SK-N-SH (cell line): Measurements from ENCODE around the gene ABHD11. TPM values are rescaled to one million over a fixed set of nuclear protein-coding genes. Genes with fewer than 3 reads are reported as not detected.
"Not testable (repeated sequence)": the region's sequence is repeated elsewhere in the genome, so short reads cannot be mapped to it uniquely, and the experiment has no call there.

Source experiments
- CTCF ChIA-PET: fragments of 300-600, 350-600 bp; formaldehyde crosslinking; extraction: SDS; loops from one replicate; lab custom pipeline; 2021; lab: Yijun Ruan, JAX
- POLR2A ChIA-PET: fragments of 350-600 bp; sonication (Branson Sonifier 250); formaldehyde crosslinking; extraction: SDS; loops from one replicate; lab custom pipeline; 2020; ENCODE audit warnings: antibody characterized with exemption, inconsistent platforms; lab: Yijun Ruan, JAX
- DNase-seq: peaks from one replicate; pipeline ENCODE4 v3.0.0; 2012
- H2AFZ ChIP-seq: fragments of 200-600 bp; sonication (generic); 2 replicates; pipeline ENCODE4 v1.8.1; 2016; ENCODE audit warnings: antibody characterized with exemption, mild to moderate bottlenecking, low read depth
- H3F3A ChIP-seq: fragments of 200-600 bp; sonication (generic); replicated peaks from 2 replicates; pipeline ENCODE3; 2016; ENCODE audit warnings: antibody characterized with exemption, mild to moderate bottlenecking; ENCODE audit not compliant: insufficient read depth
- H3K27ac ChIP-seq, 2 experiments: fragments of 200-500 bp in 1 of 2; fragments of 200-600 bp in 1 of 2; sonication (Bioruptor generic) in 1 of 2; sonication (generic), shearing (Covaris generic) in 1 of 2; 2 replicates each; pipeline versions ENCODE4 v1.5.1 to v1.6.1; 2014 to 2016; ENCODE audit warnings: low read depth in 2 of 2, inconsistent platforms in 1 of 2, low read length in 1 of 2, mild to moderate bottlenecking in 1 of 2, mixed read lengths in 1 of 2
- H3K27me3 ChIP-seq: fragments of 200-600 bp; sonication (generic), shearing (Covaris generic); 2 replicates; pipeline ENCODE4 v1.6.1; 2016; ENCODE audit warnings: mixed run types; ENCODE audit not compliant: insufficient read depth
- H3K36me3 ChIP-seq, 2 experiments: fragments of 200-500 bp in 1 of 2; fragments of 200-600 bp in 1 of 2; sonication (Bioruptor generic) in 1 of 2; sonication (generic) in 1 of 2; replicated peaks in 1 of 2; 2 replicates each; pipeline versions ENCODE3 to v1.5.1; 2014 to 2016; ENCODE audit warnings: low read length in 1 of 2, mild to moderate bottlenecking in 1 of 2; ENCODE audit not compliant: insufficient read depth in 2 of 2, control insufficient read depth in 1 of 2
- H3K4me1 ChIP-seq, 2 experiments: fragments of 200-500 bp in 1 of 2; fragments of 200-600 bp in 1 of 2; sonication (Bioruptor generic) in 1 of 2; sonication (generic), shearing (Covaris generic) in 1 of 2; 2 replicates each; pipeline versions ENCODE4 v1.5.1 to v1.6.1; 2014 to 2016; ENCODE audit warnings: low read depth in 1 of 2, low read length in 1 of 2, mixed run types in 1 of 2; ENCODE audit not compliant: insufficient read depth in 2 of 2, control insufficient read depth in 1 of 2
- H3K4me2 ChIP-seq: fragments of 200-600 bp; sonication (generic), shearing (Covaris generic); 2 replicates; pipeline ENCODE4 v1.6.1; 2017; ENCODE audit warnings: mixed run types
- H3K4me3 ChIP-seq, 2 experiments: fragments of 200-500 bp in 1 of 2; fragments of 200-600 bp in 1 of 2; sonication (Bioruptor generic) in 1 of 2; sonication (generic), shearing (Covaris generic) in 1 of 2; 2 replicates each; pipeline versions ENCODE4 v1.5.1 to v1.8.1; 2014 to 2016; ENCODE audit warnings: low read depth in 2 of 2, inconsistent platforms in 1 of 2, low read length in 1 of 2, mild to moderate bottlenecking in 1 of 2, mixed read lengths in 1 of 2, moderate library complexity in 1 of 2
- H3K79me2 ChIP-seq: fragments of 200-600 bp; sonication (generic); 2 replicates; pipeline ENCODE4 v1.8.1; 2017; ENCODE audit warnings: mild to moderate bottlenecking; ENCODE audit not compliant: insufficient read depth
- H3K9ac ChIP-seq: fragments of 200-600 bp; sonication (generic); 2 replicates; pipeline ENCODE4 v1.6.1; 2017; ENCODE audit warnings: mixed run types
- H3K9me2 ChIP-seq: fragments of 200-600 bp; sonication (generic); 2 replicates; pipeline ENCODE4 v1.6.1; 2017; ENCODE audit warnings: mixed run types
- H3K9me3 ChIP-seq: fragments of 200-600 bp; sonication (generic); 2 replicates; pipeline ENCODE4 v1.6.1; 2017; ENCODE audit warnings: mixed run types, mild to moderate bottlenecking, moderate library complexity
- H4K20me1 ChIP-seq: fragments of 200-600 bp; sonication (generic); 2 replicates; pipeline ENCODE4 v1.6.1; 2017; ENCODE audit warnings: mild to moderate bottlenecking, mixed run types; ENCODE audit not compliant: insufficient read depth
- ELF1 ChIP-seq: IDR thresholded peaks from 2 replicates; pipeline ENCODE4 v1.4.0; 2012
- EP300 ChIP-seq, 2 experiments: IDR thresholded peaks; 2 replicates each; pipeline versions ENCODE4 v1.4.0 to v1.6.1; 2012; ENCODE audit warnings: borderline replicate concordance in 1 of 2, low read depth in 1 of 2, low read length in 1 of 2
- FOSL2 ChIP-seq: IDR thresholded peaks from 2 replicates; pipeline ENCODE4 v1.4.0; 2012; ENCODE audit warnings: low read depth, mild to moderate bottlenecking, moderate library complexity, borderline replicate concordance
- FOXJ3 ChIP-seq: sonication (generic); formaldehyde crosslinking; IDR thresholded peaks from 2 replicates; pipeline ENCODE4 v1.5.1; 2020; ENCODE audit warnings: mild to moderate bottlenecking, missing genetic modification reagents
- GABPA ChIP-seq: IDR thresholded peaks from 2 replicates; pipeline ENCODE4 v1.4.0; 2012; ENCODE audit warnings: low read depth, mild to moderate bottlenecking
- GATA2 ChIP-seq: sonication (generic); formaldehyde crosslinking; IDR thresholded peaks from 2 replicates; pipeline ENCODE4 v1.5.0; 2020; ENCODE audit warnings: mild to moderate bottlenecking, missing genetic modification reagents
- MEF2A ChIP-seq: IDR thresholded peaks from 2 replicates; pipeline ENCODE4 v1.4.0; 2012; ENCODE audit warnings: low read depth, borderline replicate concordance
- MXI1 ChIP-seq: IDR thresholded peaks from 2 replicates; pipeline ENCODE4 v1.6.1; 2012; ENCODE audit warnings: mild to moderate bottlenecking, low read depth, low read length, improper control_type of control experiment
- NFIC ChIP-seq: IDR thresholded peaks from 2 replicates; pipeline ENCODE4 v1.4.0; 2012; ENCODE audit warnings: borderline replicate concordance
- POLR2AphosphoS5 ChIP-seq: IDR thresholded peaks from 2 replicates; pipeline ENCODE4 v1.6.1; 2012; ENCODE audit warnings: low read depth, low read length
- RFX5 ChIP-seq: IDR thresholded peaks from 2 replicates; pipeline ENCODE4 v1.6.1; 2012; ENCODE audit warnings: mild to moderate bottlenecking, improper control_type of control experiment, low read length
- SMC3 ChIP-seq: IDR thresholded peaks from 2 replicates; pipeline ENCODE4 v1.6.1; 2012; ENCODE audit warnings: low read depth, low read length, improper control_type of control experiment
- TCF12 ChIP-seq: IDR thresholded peaks from 2 replicates; pipeline ENCODE4 v1.4.0; 2012
- TEAD4 ChIP-seq: IDR thresholded peaks from 2 replicates; pipeline ENCODE4 v1.4.0; 2012; ENCODE audit warnings: mild to moderate bottlenecking, borderline replicate concordance; ENCODE audit not compliant: insufficient read depth
- USF2 ChIP-seq: fragments of 150-350 bp; IDR thresholded peaks from 2 replicates; pipeline ENCODE4 v1.6.1; 2017; ENCODE audit warnings: antibody characterized with exemption, low read length, low read depth, borderline replicate concordance
- ZBTB33 ChIP-seq: IDR thresholded peaks from 2 replicates; pipeline ENCODE4 v1.4.0; 2012; ENCODE audit warnings: low read depth, borderline replicate concordance
- WGBS: methylation state at CpG from one replicate; pipeline ENCODE4 v1.1.6; 2017; ENCODE audit warnings: low lambda C conversion rate; 5-methylcytosine and 5-hydroxymethylcytosine counted together
- polyA plus RNA-seq, 3 experiments: library from polyadenylated mRNA; depleted of rRNA; stranded (reverse); fragments of >200 nt; gene quantifications; 2 replicates each; pipeline ENCODE4 v1.2.3, GENCODE V29; 2012

Gene ABHD11
- polyA plus RNA-seq, 1 of the 3 experiments (the other 2 are of a cell fraction) = 29.9 TPM

- Histone ChIP-seq H3K4me1 (peaks cover 5 to 11% of the 10 kb centered on the region in 2 experiments; a peak in 2 of 4 replicates), H3K9me3 (no peaks in the 10 kb centered on the region), H3F3A (peaks cover 8% of the 10 kb centered on the region), H3K27ac (no peak overlapping the region), H3K4me2 (no peak overlapping the region), H3K27me3 (no peaks in the 10 kb centered on the region), H4K20me1 (no peaks in the 10 kb centered on the region), H2AFZ (no peak overlapping the region), H3K4me3 (no peak overlapping the region), H3K9ac (no peak overlapping the region), H3K79me2 (peaks cover 6% of the 10 kb centered on the region), H3K9me2 (no peaks in the 10 kb centered on the region), H3K36me3 (no peaks in the 10 kb centered on the region)
- CTCF ChIA-PET = interaction anchor here (1.1 to 8.6 kb wide), 5 partner anchors 14 to 117 kb away, joined by 3 to 326 read pairs (median 4); partner anchors contain the start of gene ABHD11
- 75% methylated on average over 3 of the region's 3 CpGs for WGBS
- no peak for DNase-seq
- TF ChIP-seq ELF1 = no peak
- no peak for TF ChIP-seq FOSL2
- no peak for TF ChIP-seq MEF2A
- no peak for TF ChIP-seq TEAD4
- TF ChIP-seq GATA2 = no peak
- no peak for TF ChIP-seq USF2
- TF ChIP-seq NFIC = no peak
- TF ChIP-seq MXI1 = no peak
- TF ChIP-seq POLR2AphosphoS5 = no peak
- TF ChIP-seq ZBTB33 = no peak
- TF ChIP-seq EP300 (IDR thresholded peaks at IDR 0.05; ENCODE audit: borderline replicate concordance in 1 of 2, low read depth in 1 of 2, low read length in 1 of 2) = no peak
- TF ChIP-seq RFX5 = no peak
- no peak for TF ChIP-seq FOXJ3 (CRISPR knock-in tag)
- POLR2A ChIA-PET = no interaction called here
Measured at GRCh38 chr7:73723813-73724212, 14.8 kb downstream of the ABHD11 start.

GRCh38 chr7:73722785-73723184 lies 15.8 kb downstream of the ABHD11 start:
- Histone ChIP-seq H3K27me3 (no peaks in the 10 kb centered on the region), H3K4me2 (no peak overlapping the region), H3K9ac (no peak overlapping the region), H2AFZ (no peak overlapping the region), H3F3A (peaks cover 14% of the 10 kb centered on the region), H4K20me1 (peaks cover 7% of the 10 kb centered on the region), H3K79me2 (peaks cover 17% of the 10 kb centered on the region), H3K9me3 (no peaks in the 10 kb centered on the region), H3K9me2 (no peaks in the 10 kb centered on the region), H3K4me1 (peaks cover 5 to 22% of the 10 kb centered on the region in 2 experiments; a peak in 2 of 4 replicates), H3K27ac (no peak overlapping the region), H3K36me3 (no peaks in the 10 kb centered on the region), H3K4me3 (no peak overlapping the region)
- CTCF ChIA-PET = interaction anchor here (1.4 to 8.6 kb wide), 3 partner anchors 15 to 116 kb away, joined by 3 to 326 read pairs (median 89); partner anchors contain the start of gene ABHD11
- no peak for DNase-seq
- TF ChIP-seq RFX5 (no peak), USF2 (no peak), GABPA (no peak), POLR2AphosphoS5 (no peak), SMC3 (no peak), TCF12 (no peak)
- 69% methylated on average over 6 of the region's 6 CpGs for WGBS
- POLR2A ChIA-PET = no interaction called here

- Histone ChIP-seq H3K79me2 (peaks cover 23% of the 10 kb centered on the region), H3K4me1 (peaks cover 11 to 23% of the 10 kb centered on the region in 2 experiments; a peak in 3 of 4 replicates), H4K20me1 (peaks cover 13% of the 10 kb centered on the region)
- 92% methylated on average over 4 of the region's 4 CpGs for WGBS
- H3K27me3 ChIP-seq, DNase-seq, H2AFZ ChIP-seq, H3K27ac ChIP-seq, H3K9me2 ChIP-seq, H3K9me3 ChIP-seq, H3F3A ChIP-seq, H3K36me3 ChIP-seq, H3K4me2 ChIP-seq, H3K4me3 ChIP-seq, H3K9ac ChIP-seq, POLR2A ChIA-PET: not testable (repeated sequence)
- CTCF ChIA-PET = interaction anchor here (1.0 to 8.6 kb wide), 5 partner anchors 10 to 133 kb away, joined by 3 to 326 read pairs (median 6); partner anchors contain the start of gene ABHD11
Measured at GRCh38 chr7:73722182-73722581, 16.4 kb downstream of the ABHD11 start.
